K562 (cell line): Measurements from ENCODE around the gene RAB17. TPM values are rescaled to one million over a fixed set of nuclear protein-coding genes. Genes with fewer than 3 reads are reported as not detected.

Experiments used
- ATAC-seq: fragments of 200-7000 bp; cut with Tn5 transposase; 3 replicates; pipeline ENCODE4 v1.9.1; 2020; ENCODE audit warnings: moderate library complexity
- BruUV-seq: library from RNA; stranded (reverse); fragments of 400-500 nt; replicated peaks from 2 replicates; lab custom pipeline; 2021; lab: Mats Ljungman, UMichigan
- CTCF ChIA-PET: fragments of 300-600 bp; formaldehyde crosslinking; extraction: SDS; loops from one replicate; lab custom pipeline; 2021; ENCODE audit warnings: low intra/inter-chr PET ratio; lab: Yijun Ruan, JAX
- POLR2A ChIA-PET: fragments of 300-600, 350-650 bp; sonication (Branson Sonifier 250); formaldehyde crosslinking; extraction: SDS; loops from one replicate; lab custom pipeline; 2021; ENCODE audit warnings: antibody characterized with exemption, inconsistent platforms; lab: Yijun Ruan, JAX
- DNase-seq, 4 experiments: peaks; one replicate each; pipeline versions ENCODE4 v3.0.0 to v3.0.0-alpha.2; 2011 to 2018; ENCODE audit warnings: low spot score in 3 of 4, mixed read lengths in 3 of 4; ENCODE audit errors: extremely low read depth in 1 of 4
- FAIRE-seq: peaks from 2 replicates; lab custom pipeline; 2011; peaks lifted over from hg19 to GRCh38; lab: Jason Lieb, UNC
- H2AFZ ChIP-seq: 2 replicates; pipeline ENCODE4 v1.6.0; 2011; ENCODE audit warnings: low read depth, low read length, control low read depth, inconsistent platforms
- H3K27ac ChIP-seq: fragments of 200-600 bp; 3 replicates; pipeline ENCODE4 v1.8.0; 2011; ENCODE audit warnings: low read depth, mild to moderate bottlenecking, control low read depth, inconsistent platforms, low read length, moderate library complexity, mixed read lengths; ENCODE audit errors: extremely low read depth
- H3K27me3 ChIP-seq, 2 experiments: fragments of 300-600 bp in 1 of 2; 2 replicates in 1 of 2; 3 replicates in 1 of 2; pipeline versions ENCODE4 v1.6.0 to v1.8.0; 2011; ENCODE audit warnings: inconsistent platforms in 2 of 2, low read length in 2 of 2, mild to moderate bottlenecking in 1 of 2, mixed read lengths in 1 of 2, moderate library complexity in 1 of 2; ENCODE audit not compliant: control insufficient read depth in 2 of 2, insufficient read depth in 2 of 2
- H3K36me3 ChIP-seq: fragments of 300-600 bp; 3 replicates; pipeline ENCODE4 v1.8.0; 2011; ENCODE audit warnings: mild to moderate bottlenecking, low read length, inconsistent platforms; ENCODE audit not compliant: control insufficient read depth, insufficient read depth
- H3K4me1 ChIP-seq, 2 experiments: fragments of 200-600 bp in 1 of 2; replicated peaks in 1 of 2; 2 replicates in 1 of 2; 3 replicates in 1 of 2; pipeline versions ENCODE4 v1.5.1 to v1.8.0; 2011; ENCODE audit warnings: inconsistent platforms in 2 of 2, low read length in 2 of 2, mild to moderate bottlenecking in 1 of 2, mixed read lengths in 1 of 2, moderate library complexity in 1 of 2; ENCODE audit not compliant: control insufficient read depth in 2 of 2, insufficient read depth in 2 of 2
- H3K4me2 ChIP-seq: 2 replicates; pipeline ENCODE4 v1.6.1; 2011; ENCODE audit warnings: low read length, control low read depth, inconsistent platforms, mixed read lengths; ENCODE audit not compliant: insufficient read depth
- H3K4me3 ChIP-seq: fragments of 200-600 bp; sonication (generic), shearing (Covaris generic); 2 replicates; pipeline ENCODE4 v1.5.1; 2016; ENCODE audit warnings: control low read depth, inconsistent platforms
- H3K79me2 ChIP-seq: fragments of 200-600 bp; 3 replicates; pipeline ENCODE4 v1.8.0; 2011; ENCODE audit warnings: low read length, inconsistent platforms; ENCODE audit not compliant: control insufficient read depth, insufficient read depth
- H3K9ac ChIP-seq, 2 experiments: 2 replicates each; pipeline versions ENCODE4 v1.6.0 to v1.6.1; 2011; ENCODE audit warnings: low read depth in 2 of 2, low read length in 2 of 2, control low read depth in 1 of 2, inconsistent platforms in 1 of 2, mild to moderate bottlenecking in 1 of 2, mixed read lengths in 1 of 2; ENCODE audit not compliant: insufficient read depth in 1 of 2
- H3K9me1 ChIP-seq: one replicate; pipeline ENCODE4 v1.6.0; 2011; ENCODE audit warnings: inconsistent platforms, mild to moderate bottlenecking, low read length, moderate library complexity; ENCODE audit not compliant: control insufficient read depth, insufficient read depth
- H3K9me3 ChIP-seq: replicated peaks from 2 replicates; pipeline ENCODE4 v1.5.1; 2011; ENCODE audit warnings: low read depth, low read length, inconsistent platforms; ENCODE audit not compliant: control insufficient read depth, insufficient read depth
- H4K20me1 ChIP-seq: replicated peaks from 2 replicates; pipeline ENCODE4 v1.6.1; 2011; ENCODE audit warnings: low read length, inconsistent platforms, mixed read lengths; ENCODE audit not compliant: control insufficient read depth, insufficient read depth
- GTF2A2 ChIP-seq: IDR thresholded peaks from 2 replicates; pipeline ENCODE4 v1.6.1; 2016; ENCODE audit warnings: mild to moderate bottlenecking, missing genetic modification characterization, missing compliant biosample characterization
- JUNB ChIP-seq: fragments of 450-650 bp; formaldehyde crosslinking; conservative IDR thresholded peaks from 2 replicates; pipeline ENCODE4 v1.4.0; 2020; ENCODE audit warnings: mild to moderate bottlenecking
- KDM4B ChIP-seq, 2 experiments: fragments of 450-650 bp in 1 of 2; sonication (generic) in 1 of 2; IDR thresholded peaks; 2 replicates each; pipeline ENCODE4 v1.6.1; 2016 to 2017; ENCODE audit warnings: borderline replicate concordance in 2 of 2, antibody characterized with exemption in 1 of 2, low read depth in 1 of 2, mild to moderate bottlenecking in 1 of 2
- PTBP1 ChIP-seq: fragments of 200-400 bp; formaldehyde crosslinking; IDR thresholded peaks from 2 replicates; pipeline ENCODE4 v1.6.1; 2017; ENCODE audit warnings: low read depth, low read length
- SRSF3 ChIP-seq: fragments of 200-400 bp; formaldehyde crosslinking; IDR thresholded peaks from 2 replicates; pipeline ENCODE4 v1.6.1; 2016; ENCODE audit warnings: mild to moderate bottlenecking, low read length, moderate library complexity; ENCODE audit not compliant: insufficient read depth
- ZNF740 ChIP-seq, 3 experiments: fragments of 200-800 bp in 1 of 3; sonication (Bioruptor generic) in 1 of 3; sonication (generic) in 1 of 3; formaldehyde crosslinking in 1 of 3; IDR thresholded peaks; 2 replicates each; pipeline versions ENCODE4 v1.6.1 to v1.8.0; 2016 to 2022; ENCODE audit warnings: mild to moderate bottlenecking in 2 of 3, missing compliant biosample characterization in 2 of 3, missing genetic modification characterization in 2 of 3, missing genetic modification reagents in 1 of 3
- ZNF766 ChIP-seq: fragments of 200-800 bp; sonication (Bioruptor generic); conservative IDR thresholded peaks from 2 replicates; pipeline ENCODE4 v1.6.1; 2016; ENCODE audit warnings: missing genetic modification characterization, missing compliant biosample characterization
- WGBS: fragments of 100-300 bp; shearing (Covaris generic); methylation state at CpG from one replicate; pipeline ENCODE4 v1.1.6; 2016; ENCODE audit warnings: low coverage, mixed read lengths; ENCODE audit not compliant: insufficient coverage; ENCODE audit errors: missing lambda C conversion rate; 5-methylcytosine and 5-hydroxymethylcytosine counted together
- in situ Hi-C: fragments of 300-500 bp; cut with MboI; formaldehyde crosslinking; loops from 4 replicates; pipeline ENCODE4 v1.15.0; 2018; ENCODE audit warnings: inconsistent platforms, mixed read lengths
- intact Hi-C: fragments of 100-400 bp; cut with micrococcal nuclease; formaldehyde crosslinking; loops from 2 replicates; pipeline ENCODE4 v1.14.2; 2022
- polyA plus RNA-seq, 8 experiments: library from polyadenylated mRNA; depleted of rRNA in 4 of 8; stranded (reverse) in 5 of 8; unstranded in 3 of 8; fragments of >200 nt; fragmentation: Nextera tagmentation in 2 of 8; fragmentation: Illumina TruSeq in 1 of 8; extraction: Ambion mirVana in 2 of 8; extraction: Trizol in 1 of 8; gene quantifications; 2 replicates each; pipeline versions ENCODE4 v1.2.1 to v1.2.3, GENCODE V29; 2011 to 2014; ENCODE audit warnings: inconsistent platforms in 1 of 8, missing spikeins in 1 of 8
- total RNA-seq, 7 experiments: library from RNA; depleted of rRNA in 6 of 7; stranded (reverse); fragments of >200 nt in 6 of 7; fragmentation: Illumina TruSeq in 2 of 7; extraction: Trizol in 2 of 7; gene quantifications; 2 replicates each; pipeline versions ENCODE4 v1.2.1 to v1.2.3, GENCODE V29; 2011 to 2021; ENCODE audit warnings: low replicate concordance in 1 of 7

RAB17 gene
- total and polyA plus RNA-seq, 9 of the 15 experiments (the other 6 are each of a cell fraction or from before 2014, with no cell fraction given) = 0.13 TPM; not detected in 8

GRCh38 chr2:237573721-237574415, 16.7 kb downstream of the RAB17 start:
- POLR2A ChIA-PET = interaction anchor here (0.6 to 0.7 kb wide), 2 partner anchors 182 to 484 kb away, joined by 3 to 4 read pairs; no protein-coding TSS in a partner anchor
- Histone ChIP-seq H3K27me3 (peaks cover 4 to 47% of the 10 kb centered on the region in 2 experiments; a peak in 3 of 5 replicates), H3K79me2 (no peaks in the 10 kb centered on the region), H3K9me1 (no peaks in the 10 kb centered on the region), H4K20me1 (no peaks in the 10 kb centered on the region), H2AFZ (no peak overlapping the region), H3K27ac (no peak overlapping the region), H3K36me3 (no peaks in the 10 kb centered on the region), H3K9me3 (no peaks in the 10 kb centered on the region), H3K4me2 (no peak overlapping the region), H3K9ac (no peak overlapping the region), H3K4me3 (no peak overlapping the region), H3K4me1 (peaks cover 0 to 3% of the 10 kb centered on the region in 2 experiments; a peak in 1 of 5 replicates)
- in situ Hi-C loops (loop anchor here (5.0 to 10.0 kb wide), 2 partner anchors 62 to 419 kb away; no protein-coding TSS in a partner anchor), intact Hi-C loops (no loop called here)
- ATAC-seq (no peak), FAIRE-seq (no peak), DNase-seq (no peak)
- no TSS peak for BruUV-seq
- no peak for TF ChIP-seq KDM4B (IDR thresholded peaks at IDR 0.05; ENCODE audit: borderline replicate concordance in 2 of 2, low read depth in 1 of 2)
- TF ChIP-seq PTBP1 = no peak
- peak; percentile 37; the same call in 1 of the 2 replicates for TF ChIP-seq ZNF766 (CRISPR knock-in tag)
- TF ChIP-seq ZNF740 (CRISPR knock-in tag; IDR thresholded peaks at IDR 0.05) = no peak
- no peak for TF ChIP-seq ZNF740 (tag; IDR thresholded peaks at IDR 0.05)
- no peak for TF ChIP-seq GTF2A2 (tag)
- TF ChIP-seq SRSF3 = no peak
- TF ChIP-seq JUNB (CRISPR knock-in tag) = no peak
- WGBS = 5% methylated on average over 8 of the region's 8 CpGs
- CTCF ChIA-PET = no interaction called here
